CD14-positive monocyte (primary cell): ENCODE data around the gene CRYBG3. TPM values are rescaled to one million over a fixed set of nuclear protein-coding genes. Genes with fewer than 3 reads are reported as not detected.
A peak's percentile ranks its signal among the peaks of the same experiment; 100 is the strongest.

Source experiments
- DNase-seq, 3 donors: peaks; one replicate each; pipeline ENCODE4 v3.0.0-alpha.2; 2011 to 2022
- H2AFZ ChIP-seq: 2 replicates; pipeline ENCODE4 v1.6.0; 2012; ENCODE audit warnings: mild to moderate bottlenecking, low read depth, low read length, inconsistent platforms; ENCODE audit not compliant: insufficient read depth, poor library complexity, severe bottlenecking
- H3K27ac ChIP-seq, 2 donors: 1 replicate in 1 of 2; 2 replicates in 1 of 2; pipeline ENCODE4 v1.5.1; 2012 to 2013; ENCODE audit warnings: low read length in 2 of 2, control low read depth in 1 of 2, inconsistent platforms in 1 of 2, low read depth in 1 of 2, mild to moderate bottlenecking in 1 of 2
- H3K27me3 ChIP-seq, 2 donors: one replicate each; pipeline versions ENCODE4 v1.6.0 to v1.6.1; 2011 to 2013; ENCODE audit warnings: low read length in 2 of 2; ENCODE audit not compliant: control insufficient read depth in 2 of 2, insufficient read depth in 2 of 2
- H3K36me3 ChIP-seq, 2 donors: replicated peaks in 1 of 2; 1 replicate in 1 of 2; 2 replicates in 1 of 2; pipeline versions ENCODE4 v1.5.1 to v1.6.1; 2012 to 2013; ENCODE audit warnings: low read length in 2 of 2, control low read depth in 1 of 2, inconsistent platforms in 1 of 2, mild to moderate bottlenecking in 1 of 2; ENCODE audit not compliant: insufficient read depth in 2 of 2, control insufficient read depth in 1 of 2
- H3K4me1 ChIP-seq, 2 donors: 1 replicate in 1 of 2; 2 replicates in 1 of 2; pipeline versions ENCODE4 v1.5.1 to v1.6.1; 2012 to 2013; ENCODE audit warnings: low read length in 2 of 2, control low read depth in 1 of 2, inconsistent platforms in 1 of 2, mild to moderate bottlenecking in 1 of 2, moderate library complexity in 1 of 2; ENCODE audit not compliant: insufficient read depth in 2 of 2, control insufficient read depth in 1 of 2
- H3K4me2 ChIP-seq: replicated peaks from 2 replicates; pipeline ENCODE3; 2012; ENCODE audit warnings: low read length, moderate library complexity, mild to moderate bottlenecking; ENCODE audit not compliant: poor library complexity, severe bottlenecking; ENCODE audit errors: extremely low read depth
- H3K4me3 ChIP-seq, 3 experiments: fragments of 200-600 bp in 1 of 3; sonication (generic) in 1 of 3; replicated peaks in 1 of 3; 1 replicate in 2 of 3; 2 replicates in 1 of 3; pipeline ENCODE4 v1.5.1; 2011 to 2013; ENCODE audit warnings: low read length in 3 of 3, mild to moderate bottlenecking in 3 of 3, control low read depth in 2 of 3, low read depth in 2 of 3, inconsistent platforms in 1 of 3, moderate library complexity in 1 of 3
- H3K79me2 ChIP-seq: 2 replicates; pipeline ENCODE4 v1.6.0; 2012; ENCODE audit warnings: mild to moderate bottlenecking, control low read depth, inconsistent platforms, low read length, moderate library complexity; ENCODE audit not compliant: insufficient read depth
- H3K9ac ChIP-seq: 2 replicates; pipeline ENCODE4 v1.6.0; 2017; ENCODE audit warnings: low read length, mild to moderate bottlenecking; ENCODE audit not compliant: insufficient read depth, poor library complexity, severe bottlenecking
- H3K9me3 ChIP-seq, 2 donors: replicated peaks in 1 of 2; 1 replicate in 1 of 2; 2 replicates in 1 of 2; pipeline versions ENCODE4 v1.5.1 to v1.6.1; 2012 to 2013; ENCODE audit warnings: low read length in 2 of 2, control low read depth in 1 of 2; ENCODE audit not compliant: control insufficient read depth in 1 of 2, insufficient read depth in 1 of 2
- H4K20me1 ChIP-seq: 2 replicates; pipeline ENCODE4 v1.6.0; 2012; ENCODE audit warnings: mild to moderate bottlenecking, low read length, control low read depth, moderate library complexity; ENCODE audit not compliant: insufficient read depth
- H3K27ac Mint-ChIP-seq, 7 donors: one replicate each; pipeline ENCODE4 v1.8.0; 2020; ENCODE audit warnings: mild to moderate bottlenecking in 7 of 7, mixed read lengths in 7 of 7, moderate library complexity in 6 of 7, inconsistent platforms in 2 of 7
- H3K27me3 Mint-ChIP-seq, 3 donors: one replicate each; pipeline ENCODE4 v1.8.0; 2021 to 2022; ENCODE audit warnings: low read depth in 3 of 3, mild to moderate bottlenecking in 3 of 3, mixed read lengths in 3 of 3, moderate library complexity in 3 of 3, inconsistent platforms in 1 of 3
- H3K36me3 Mint-ChIP-seq, 2 donors: one replicate each; pipeline ENCODE4 v1.8.0; 2020; ENCODE audit warnings: mixed read lengths in 2 of 2, inconsistent platforms in 1 of 2, mild to moderate bottlenecking in 1 of 2
- H3K4me1 Mint-ChIP-seq: one replicate; pipeline ENCODE4 v1.8.0; 2020; ENCODE audit warnings: mild to moderate bottlenecking, mixed read lengths
- H3K4me3 Mint-ChIP-seq, 2 donors: one replicate each; pipeline ENCODE4 v1.8.0; 2020; ENCODE audit warnings: mild to moderate bottlenecking in 2 of 2, mixed read lengths in 2 of 2, moderate library complexity in 1 of 2
- H3K9me3 Mint-ChIP-seq, 7 donors: one replicate each; pipeline ENCODE4 v1.8.0; 2020 to 2022; ENCODE audit warnings: mixed read lengths in 7 of 7, mild to moderate bottlenecking in 6 of 7, moderate library complexity in 6 of 7, inconsistent platforms in 2 of 7
- WGBS: methylation state at CpG from one replicate; pipeline ENCODE4 v1.1.5; 2013; ENCODE audit warnings: missing lambda C conversion rate; ENCODE audit not compliant: insufficient coverage; 5-methylcytosine and 5-hydroxymethylcytosine counted together
- intact Hi-C, 2 donors: fragments of 100-400 bp; cut with micrococcal nuclease; formaldehyde crosslinking; loops; one replicate each; pipeline versions ENCODE4 v1.15.0 to v1.15.1; 2023
- polyA plus RNA-seq, 3 donors: library from polyadenylated mRNA; depleted of rRNA in 1 of 3; unstranded in 2 of 3; stranded (reverse) in 1 of 3; fragments of 300-500 nt in 2 of 3; fragments of >200 nt in 1 of 3; fragmentation: Illumina TruSeq in 2 of 3; gene quantifications; 1 replicate in 2 of 3; 2 replicates in 1 of 3; pipeline ENCODE4 v1.2.3, GENCODE V29; 2012 to 2021
- TF ChIP-seq, protein P1 (sequence below): fragments of 200-600 bp; IDR thresholded peaks from one replicate; pipeline ENCODE4 v1.8.0; 2022; ENCODE audit warnings: antibody characterized with exemption, mild to moderate bottlenecking

CRYBG3 gene
- polyA plus RNA-seq, 3 donors: 2.3 to 6.8 (median 5.3) TPM

- Mint-ChIP-seq H3K4me3 (no peak overlapping the region), H3K36me3 (no peaks in the 10 kb centered on the region), H3K4me1 (no peaks in the 10 kb centered on the region), H3K27me3 (peaks cover 1 to 3% (median 2%) of the 10 kb centered on the region in 3 donors), H3K9me3 (peaks cover 0 to 2% (median 0%) of the 10 kb centered on the region in 7 donors), H3K27ac (no peak overlapping the region)
- Histone ChIP-seq H3K4me2 (no peak overlapping the region), H3K79me2 (no peaks in the 10 kb centered on the region), H3K9ac (no peak overlapping the region), H3K4me1 (no peaks in the 10 kb centered on the region), H2AFZ (no peak overlapping the region), H3K36me3 (no peaks in the 10 kb centered on the region), H3K27ac (no peak overlapping the region), H3K4me3 (no peak overlapping the region), H4K20me1 (no peaks in the 10 kb centered on the region), H3K27me3 (no peaks in the 10 kb centered on the region), H3K9me3 (no peaks in the 10 kb centered on the region)
- DNase-seq: no peak
- intact Hi-C loops: no loop called here
- TF ChIP-seq, protein P1, sequence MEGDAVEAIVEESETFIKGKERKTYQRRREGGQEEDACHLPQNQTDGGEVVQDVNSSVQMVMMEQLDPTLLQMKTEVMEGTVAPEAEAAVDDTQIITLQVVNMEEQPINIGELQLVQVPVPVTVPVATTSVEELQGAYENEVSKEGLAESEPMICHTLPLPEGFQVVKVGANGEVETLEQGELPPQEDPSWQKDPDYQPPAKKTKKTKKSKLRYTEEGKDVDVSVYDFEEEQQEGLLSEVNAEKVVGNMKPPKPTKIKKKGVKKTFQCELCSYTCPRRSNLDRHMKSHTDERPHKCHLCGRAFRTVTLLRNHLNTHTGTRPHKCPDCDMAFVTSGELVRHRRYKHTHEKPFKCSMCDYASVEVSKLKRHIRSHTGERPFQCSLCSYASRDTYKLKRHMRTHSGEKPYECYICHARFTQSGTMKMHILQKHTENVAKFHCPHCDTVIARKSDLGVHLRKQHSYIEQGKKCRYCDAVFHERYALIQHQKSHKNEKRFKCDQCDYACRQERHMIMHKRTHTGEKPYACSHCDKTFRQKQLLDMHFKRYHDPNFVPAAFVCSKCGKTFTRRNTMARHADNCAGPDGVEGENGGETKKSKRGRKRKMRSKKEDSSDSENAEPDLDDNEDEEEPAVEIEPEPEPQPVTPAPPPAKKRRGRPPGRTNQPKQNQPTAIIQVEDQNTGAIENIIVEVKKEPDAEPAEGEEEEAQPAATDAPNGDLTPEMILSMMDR: no peak
- no CpG with 5 or more reads among the region's 2 CpGs for WGBS
These were observed 10.9 kb upstream of the CRYBG3 start for GRCh38 chr3:97810779-97811390.

GRCh38 chr3:97815149-97815917 lies 6.5 kb upstream of the CRYBG3 start:
- no CpG with 5 or more reads among the region's 1 CpG for WGBS
- no peak overlapping the region for H3K27ac ChIP-seq
- no peaks in the 10 kb centered on the region for H3K4me1 ChIP-seq
- DNase-seq: peak in 1 of 3 donors; percentile 7
- Mint-ChIP-seq H3K4me1 (no peaks in the 10 kb centered on the region), H3K27ac (no peak overlapping the region), H3K27me3 (peaks cover 6 to 12% (median 11%) of the 10 kb centered on the region in 3 donors), H3K4me3 (no peak overlapping the region), H3K36me3 (no peaks in the 10 kb centered on the region), H3K9me3 (no peaks in the 10 kb centered on the region)
- no peaks in the 10 kb centered on the region for H4K20me1 ChIP-seq
- H3K9ac ChIP-seq: no peak overlapping the region
- no peak overlapping the region for H2AFZ ChIP-seq
- intact Hi-C loops: no loop called here
- H3K79me2 ChIP-seq: no peaks in the 10 kb centered on the region
- no peaks in the 10 kb centered on the region for H3K36me3 ChIP-seq
- TF ChIP-seq, protein P1: no peak
- H3K27me3 ChIP-seq: peaks cover under 1 to 14% of the 10 kb centered on the region in 2 donors
- H3K9me3 ChIP-seq: no peaks in the 10 kb centered on the region
- no peak overlapping the region for H3K4me3 ChIP-seq
- no peak overlapping the region for H3K4me2 ChIP-seq
